HepG2 (cell line): ENCODE data around the gene TNN. TPM values are rescaled to one million over a fixed set of nuclear protein-coding genes. Genes with fewer than 3 reads are reported as not detected.

Experiments used
- AKNA ChIP-seq: sonication (generic); formaldehyde crosslinking; IDR thresholded peaks from 2 replicates; pipeline ENCODE4 v1.4.0; 2020; ENCODE audit warnings: missing genetic modification reagents, borderline replicate concordance
- FOXP4 ChIP-seq: sonication (generic); formaldehyde crosslinking; IDR thresholded peaks from 2 replicates; pipeline ENCODE4 v1.4.0; 2020; ENCODE audit warnings: missing genetic modification reagents
- HMGXB4 ChIP-seq, 2 experiments: sonication (generic) in 1 of 2; formaldehyde crosslinking in 1 of 2; IDR thresholded peaks; 2 replicates each; pipeline versions ENCODE4 v1.4.0 to v1.6.1; 2018 to 2020; ENCODE audit warnings: missing genetic modification reagents in 2 of 2, borderline replicate concordance in 1 of 2, low read depth in 1 of 2, mild to moderate bottlenecking in 1 of 2, missing biosample characterization in 1 of 2
- MXD3 ChIP-seq: IDR thresholded peaks from 2 replicates; pipeline ENCODE4 v1.6.1; 2016; ENCODE audit warnings: mild to moderate bottlenecking, missing biosample characterization, missing genetic modification reagents
- PHF8 ChIP-seq: sonication (generic); formaldehyde crosslinking; IDR thresholded peaks from 2 replicates; pipeline ENCODE4 v1.5.0; 2020; ENCODE audit warnings: missing genetic modification reagents
- RBM22 ChIP-seq: fragments of 200-400 bp; formaldehyde crosslinking; optimal IDR thresholded peaks from 2 replicates; pipeline ENCODE3; 2017; ENCODE audit warnings: mild to moderate bottlenecking, low read length, moderate library complexity
- RBM39 ChIP-seq: fragments of 200-400 bp; formaldehyde crosslinking; IDR thresholded peaks from one replicate; pipeline ENCODE4 v1.6.1; 2018; ENCODE audit warnings: antibody characterized with exemption, mild to moderate bottlenecking, low read depth, low read length; ENCODE audit not compliant: poor library complexity, severe bottlenecking
- SATB2 ChIP-seq: sonication (generic); formaldehyde crosslinking; IDR thresholded peaks from 2 replicates; pipeline ENCODE4 v1.5.0; 2020; ENCODE audit warnings: missing genetic modification reagents
- SOX6 ChIP-seq, 2 experiments: fragments of 450-650 bp in 1 of 2; sonication (generic) in 1 of 2; formaldehyde crosslinking in 1 of 2; IDR thresholded peaks; 2 replicates each; pipeline versions ENCODE4 v1.4.0 to v1.6.1; 2017 to 2020; ENCODE audit warnings: antibody characterized with exemption in 1 of 2, mild to moderate bottlenecking in 1 of 2, missing genetic modification reagents in 1 of 2
- THAP11 ChIP-seq: IDR thresholded peaks from 2 replicates; pipeline ENCODE4 v1.6.1; 2016; ENCODE audit warnings: missing biosample characterization, missing genetic modification reagents
- ZBTB46 ChIP-seq: sonication (generic); formaldehyde crosslinking; IDR thresholded peaks from 2 replicates; pipeline ENCODE4 v1.4.0; 2020; ENCODE audit warnings: mild to moderate bottlenecking, missing genetic modification reagents, borderline replicate concordance
- ZFP1 ChIP-seq: IDR thresholded peaks from 2 replicates; pipeline ENCODE4 v1.6.1; 2016
- ZNF547 ChIP-seq: sonication (generic); formaldehyde crosslinking; IDR thresholded peaks from 2 replicates; pipeline ENCODE4 v1.5.1; 2020; ENCODE audit warnings: mild to moderate bottlenecking, missing genetic modification reagents
- ZNF598 ChIP-seq: sonication (generic); formaldehyde crosslinking; IDR thresholded peaks from 2 replicates; pipeline ENCODE4 v1.5.1; 2020; ENCODE audit warnings: mild to moderate bottlenecking, missing genetic modification reagents, borderline replicate concordance
- ZNF740 ChIP-seq: sonication (generic); formaldehyde crosslinking; IDR thresholded peaks from 2 replicates; pipeline ENCODE4 v1.4.0; 2020; ENCODE audit warnings: missing genetic modification reagents
- polyA plus RNA-seq, 8 experiments: library from polyadenylated mRNA; depleted of rRNA in 3 of 8; stranded (reverse) in 7 of 8; unstranded in 1 of 8; fragments of >200 nt; fragmentation: Illumina TruSeq in 4 of 8; extraction: Trizol in 4 of 8; gene quantifications; 2 replicates each; pipeline versions ENCODE4 v1.2.1 to v1.2.3, GENCODE V29; 2011 to 2016; ENCODE audit warnings: low read depth in 4 of 8, missing spikeins in 1 of 8, mixed read lengths in 1 of 8; ENCODE audit not compliant: insufficient read depth in 1 of 8
- total RNA-seq, 5 experiments: library from RNA; depleted of rRNA; stranded (reverse); fragments of >200 nt; fragmentation: Illumina TruSeq; extraction: Trizol; gene quantifications; 2 replicates each; pipeline ENCODE4 v1.2.3, GENCODE V29; 2016; ENCODE audit warnings: low read depth in 1 of 5

TNN gene
- total and polyA plus RNA-seq, 2 of the 13 experiments (the other 11 are each of a cell fraction or from before 2014, with no cell fraction given): not detected

- peak; percentile 81 for TF ChIP-seq RBM39
- no peak for TF ChIP-seq ZNF740
- peak; percentile 90 for TF ChIP-seq THAP11 (CRISPR knock-in tag)
- peak; percentile 94 for TF ChIP-seq PHF8
- TF ChIP-seq ZBTB46: no peak
- peak; percentile 49; the same call in 1 of the 2 replicates for TF ChIP-seq FOXP4 (CRISPR knock-in tag)
- TF ChIP-seq HMGXB4 (CRISPR knock-in tag; IDR thresholded peaks at IDR 0.05; ENCODE audit: borderline replicate concordance in 1 of 2, low read depth in 1 of 2): peak; percentile 72 to 81
- peak; percentile 66; the same call in 1 of the 2 replicates for TF ChIP-seq ZNF598
- TF ChIP-seq MXD3 (CRISPR knock-in tag): peak; percentile 71; the same call in 1 of the 2 replicates
- TF ChIP-seq SOX6 (IDR thresholded peaks at IDR 0.05): no peak
- TF ChIP-seq SOX6 (CRISPR knock-in tag; IDR thresholded peaks at IDR 0.05): peak; percentile 54; the same call in 1 of the 2 replicates
- TF ChIP-seq AKNA (CRISPR knock-in tag): no peak; the same call in 1 of the 2 replicates
- TF ChIP-seq ZNF547 (CRISPR knock-in tag): no peak
- peak; percentile 74; the same call in 1 of the 2 replicates for TF ChIP-seq ZFP1
- no peak for TF ChIP-seq SATB2 (CRISPR knock-in tag)
- TF ChIP-seq RBM22: no peak
Measured at GRCh38 chr1:175023043-175023921, 44.4 kb upstream of the TNN start, which contains the start of gene MRPS14 (continued).
